Activated naive CD8-positive, alpha-beta T cell treated with anti-CD3 and anti-CD28 coated beads, Interleukin-2, amount 50 U/mL, for 16 hours (primary cell): Measurements from ENCODE around the gene CPTP.
A peak's percentile ranks its signal among the peaks of the same experiment; 100 is the strongest.

Experiments used
- DNase-seq: peaks from one replicate; pipeline ENCODE4 v3.0.0-alpha.2; 2020; ENCODE audit warnings: low read depth, low spot score

Gene CPTP

GRCh38 chr1:1292442-1292779, 32.2 kb upstream of the CPTP start:
- no peak for DNase-seq

- no peak for DNase-seq
Observed at GRCh38 chr1:1292851-1293250, 31.8 kb upstream of the CPTP start.

- DNase-seq = no peak
Observed at GRCh38 chr1:1293263-1294249, 31.0 kb upstream of the CPTP start.

GRCh38 chr1:1294250-1294890, 30.2 kb upstream of the CPTP start:
- DNase-seq = no peak

GRCh38 chr1:1295154-1295923, 29.3 kb upstream of the CPTP start:
- no peak for DNase-seq

GRCh38 chr1:1296070-1297061, 28.2 kb upstream of the CPTP start:
- no peak for DNase-seq

- DNase-seq = no peak
Observed at GRCh38 chr1:1297802-1298424, 26.7 kb upstream of the CPTP start.

GRCh38 chr1:1298861-1299685, 25.5 kb upstream of the CPTP start:
- DNase-seq = no peak

GRCh38 chr1:1299686-1300351, 24.8 kb upstream of the CPTP start:
- no peak for DNase-seq

- no peak for DNase-seq
Observed at GRCh38 chr1:1300352-1300739, 24.3 kb upstream of the CPTP start.

GRCh38 chr1:1302006-1302430, 22.6 kb upstream of the CPTP start:
- DNase-seq = no peak

GRCh38 chr1:1302951-1303509, 21.6 kb upstream of the CPTP start:
- no peak for DNase-seq

- no peak for DNase-seq
Observed at GRCh38 chr1:1303736-1304135, 20.9 kb upstream of the CPTP start.

GRCh38 chr1:1304331-1305299, 20.0 kb upstream of the CPTP start:
- DNase-seq = no peak

- peak; percentile 59 for DNase-seq
Observed at GRCh38 chr1:1305300-1306069, 19.1 kb upstream of the CPTP start.

- no peak for DNase-seq
Observed at GRCh38 chr1:1306070-1306660, 18.4 kb upstream of the CPTP start.
